Caki2 (cell line): ENCODE results near the gene TMIE. TPM values are rescaled to one million over a fixed set of nuclear protein-coding genes. Genes with fewer than 3 reads are reported as not detected.
"Not testable (repeated sequence)": the region's sequence is repeated elsewhere in the genome, so short reads cannot be mapped to it uniquely, and the experiment has no call there.

Experiments
- DNase-seq: peaks from one replicate; pipeline ENCODE4 v3.0.0-alpha.2; 2015; ENCODE audit warnings: low read depth
- in situ Hi-C: cut with HindIII; loops from 2 replicates; pipeline ENCODE4 v1.10.0; 2016; ENCODE audit warnings: low sequenced_read_pairs, low pct_unique_long_range_greater_than_20kb, mixed read lengths
- total RNA-seq: library from RNA; depleted of rRNA; stranded (reverse); fragments of >200 nt; shearing (Covaris generic); gene quantifications from 2 replicates; pipeline ENCODE4 v1.2.3, GENCODE V29; 2014; ENCODE audit warnings: low replicate concordance; rRNA removed

Gene TMIE
- total RNA-seq, 1 experiment from 2014 or later: not detected

DNA sequence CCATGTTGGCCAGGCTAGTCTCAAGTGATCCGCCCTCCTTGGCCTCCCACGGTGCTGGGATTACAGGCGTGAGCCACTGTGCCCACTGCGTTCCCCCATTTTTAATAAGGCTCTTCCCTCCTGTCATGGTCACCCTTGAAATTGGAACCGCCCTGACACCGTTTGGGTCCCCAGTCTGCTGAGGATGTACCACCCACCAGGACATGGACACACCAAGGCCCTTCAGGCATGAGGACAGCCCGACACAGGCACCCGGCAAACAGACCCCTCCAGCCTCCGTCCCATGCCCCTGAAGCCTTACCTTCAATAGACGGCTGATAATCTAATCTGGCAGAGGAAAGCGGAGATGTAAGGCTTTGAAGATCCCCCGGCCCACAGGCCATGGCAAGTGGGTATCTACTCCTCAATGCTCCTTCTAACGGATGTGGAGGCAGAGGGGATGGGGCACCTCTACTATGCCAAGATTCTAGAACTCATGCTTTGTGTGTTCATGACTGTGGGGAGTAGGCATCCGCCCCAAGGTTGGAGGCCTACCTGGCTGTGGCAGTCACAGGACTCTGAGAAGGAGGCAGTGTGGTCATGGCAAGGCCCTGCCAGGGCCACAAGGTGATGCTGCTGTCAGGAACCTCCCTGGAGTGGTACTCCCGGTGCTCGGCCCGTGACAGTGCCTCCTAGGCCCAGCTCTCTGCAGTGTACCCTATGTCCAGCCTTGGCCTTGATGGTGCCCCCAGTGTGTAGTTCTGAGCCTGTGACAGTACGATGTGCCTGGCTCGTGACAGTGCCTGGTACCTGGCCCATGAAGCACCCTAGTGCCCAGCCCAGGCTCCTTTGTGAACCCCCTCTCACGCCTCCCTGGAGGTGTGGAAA is 35.0 kb downstream of the TMIE start:
- in situ Hi-C loops: no loop called here

DNA sequence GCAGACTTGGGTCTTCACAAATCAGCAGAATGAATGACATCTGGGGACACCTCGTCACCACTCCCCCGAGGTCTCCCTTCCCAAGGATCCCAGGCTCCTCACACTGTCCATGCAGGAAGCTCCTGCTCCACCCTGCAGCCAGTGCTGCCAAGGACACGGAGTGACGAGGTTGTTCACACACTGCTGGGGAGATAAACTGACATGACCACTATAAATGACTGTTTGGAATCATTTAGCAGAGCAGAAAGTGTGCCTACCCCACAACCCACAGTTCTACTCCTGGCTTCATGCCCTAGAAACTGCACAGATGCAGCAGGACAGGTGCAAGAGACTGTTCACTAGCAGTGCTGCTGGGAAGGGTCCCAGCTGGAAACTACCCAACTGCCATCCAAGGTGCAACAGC is 36.1 kb downstream of the TMIE start:
- in situ Hi-C loops: no loop called here
- no peak for DNase-seq

More for the DNA sequence above, 35.0 kb downstream of the TMIE start:
- DNase-seq: no peak

DNA sequence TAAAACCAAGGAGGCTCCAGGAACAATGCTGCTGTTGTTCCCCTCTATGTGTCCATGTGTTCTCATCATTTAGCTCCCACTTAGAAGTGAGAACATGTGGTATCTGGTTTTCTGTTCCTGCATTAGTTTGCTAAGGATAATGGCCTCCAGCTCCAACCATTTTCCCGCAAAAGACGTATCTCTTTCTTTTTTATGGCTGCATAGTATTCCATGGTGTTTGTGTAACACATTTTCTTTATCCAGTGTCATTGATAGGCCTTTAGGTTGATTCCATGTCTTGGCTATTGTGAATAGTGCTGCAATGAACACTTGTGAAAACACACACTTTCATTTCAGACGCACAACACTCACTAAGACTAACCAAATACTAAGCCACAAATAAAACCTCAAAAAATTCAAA is 38.4 kb downstream of the TMIE start:
- DNase-seq, in situ Hi-C loops: not testable (repeated sequence)

DNA sequence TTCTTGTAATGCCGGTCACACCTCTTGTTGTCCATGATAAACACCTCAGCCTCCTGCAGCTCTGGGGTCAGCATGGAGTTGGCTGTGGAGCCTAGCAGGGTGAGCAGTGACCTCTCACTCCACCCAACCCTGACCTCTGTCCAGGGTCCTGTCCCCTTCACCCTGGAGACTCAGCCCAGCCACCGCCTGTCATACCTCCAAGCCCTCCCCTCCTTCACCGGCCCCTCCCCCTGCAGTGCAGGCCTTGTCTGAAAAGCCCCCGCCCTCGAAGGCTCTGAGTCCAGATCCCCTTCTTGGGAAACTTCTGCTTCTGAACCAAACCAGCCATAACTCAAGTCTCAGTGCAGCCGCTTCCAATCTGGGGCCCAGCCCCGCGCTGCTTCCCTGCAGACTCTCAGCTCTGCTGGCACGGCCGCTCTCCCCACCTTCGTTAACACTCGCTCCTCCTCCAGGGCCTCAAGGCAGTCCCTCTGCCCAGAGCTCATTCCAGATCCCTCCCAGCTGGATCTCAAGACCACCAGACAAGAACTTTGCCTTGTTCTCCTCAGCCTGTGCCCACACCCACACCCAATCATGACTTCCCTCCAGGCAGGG is 41.9 kb downstream of the TMIE start:
- DNase-seq: no peak
- in situ Hi-C loops: no loop called here

DNA sequence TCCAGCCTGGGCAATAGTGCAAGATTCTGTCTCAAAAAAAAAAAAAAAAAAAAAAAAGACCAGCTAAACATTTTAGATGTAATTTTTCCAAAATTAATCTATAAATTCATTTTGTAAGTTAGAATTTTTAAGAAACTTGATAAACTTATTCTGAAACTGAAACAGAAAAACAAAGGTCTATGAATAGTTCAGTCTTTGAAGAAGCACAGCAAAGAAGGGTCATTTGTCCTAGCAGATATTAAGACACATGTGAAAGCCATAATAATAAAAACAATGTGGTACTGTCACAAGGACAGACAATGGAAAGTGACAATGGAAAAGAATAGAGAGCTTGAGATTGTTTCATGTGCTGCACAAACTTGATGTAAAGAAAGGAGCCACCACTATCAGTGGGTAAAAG is 45.5 kb downstream of the TMIE start:
- in situ Hi-C loops: no loop called here
- DNase-seq: no peak

DNA sequence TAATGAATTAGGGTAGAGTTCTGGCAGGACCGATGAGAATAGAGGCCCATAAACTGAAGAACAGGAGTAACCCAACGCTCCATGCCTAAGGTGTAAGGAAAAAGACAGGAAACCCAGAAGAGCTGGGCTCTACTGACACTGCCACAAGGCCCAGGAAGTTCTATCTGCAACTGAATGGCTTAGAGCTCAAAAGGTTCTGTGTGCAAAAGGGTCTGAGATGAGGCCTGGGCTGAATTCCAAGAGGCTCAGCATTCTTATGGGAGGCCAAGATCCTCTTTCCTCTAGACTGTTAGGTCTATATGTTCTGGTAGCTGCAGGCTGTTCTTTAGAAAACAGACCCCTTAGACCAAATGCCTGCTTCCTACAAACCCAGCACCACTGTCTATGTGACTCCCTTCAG is 47.0 kb downstream of the TMIE start:
- in situ Hi-C loops: no loop called here
- DNase-seq: no peak

DNA sequence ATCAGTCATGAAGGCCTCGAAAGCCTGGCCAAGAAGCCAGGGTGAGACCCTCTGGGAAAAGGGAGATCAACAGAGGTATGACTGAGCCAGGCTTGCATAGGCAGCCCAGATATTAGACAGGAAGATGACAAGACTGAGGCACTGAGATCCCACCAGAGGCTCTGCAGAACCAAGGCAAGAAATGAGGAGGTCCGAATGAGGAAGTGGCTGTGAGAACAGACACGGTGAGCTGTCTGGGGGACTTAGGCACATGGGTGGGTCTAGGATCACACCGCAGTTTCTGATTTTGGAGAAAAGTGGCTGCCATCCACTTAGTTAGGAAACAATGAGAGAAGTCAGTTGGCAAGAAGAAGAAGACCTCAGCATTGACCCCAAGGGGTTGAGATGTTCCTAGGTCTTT is 47.9 kb downstream of the TMIE start:
- no peak for DNase-seq
- in situ Hi-C loops: no loop called here

DNA sequence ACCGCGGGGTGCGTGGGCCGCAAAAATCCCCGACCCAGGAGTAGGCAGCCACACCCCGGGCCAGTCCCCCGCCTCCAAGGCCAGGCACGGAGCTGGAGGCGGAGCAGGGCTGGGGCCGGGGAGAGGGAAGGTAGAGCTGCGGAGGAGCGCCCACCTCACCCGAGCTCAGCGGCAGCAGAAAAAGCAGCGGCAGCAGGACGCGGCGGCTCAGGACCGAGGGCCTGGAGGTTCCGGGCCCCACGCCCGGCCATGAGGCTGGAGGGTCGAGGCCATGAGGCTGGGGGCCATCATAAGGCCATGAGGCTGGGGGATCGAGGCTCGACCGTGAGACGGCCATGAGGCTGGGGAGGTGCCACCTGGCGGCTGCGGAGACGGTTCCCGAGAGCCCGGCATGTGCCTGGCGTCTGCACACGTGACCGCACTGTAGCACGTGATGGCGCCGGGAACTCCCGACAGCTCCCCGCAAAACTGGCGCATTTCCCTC is 49.4 kb downstream of the TMIE start:
- in situ Hi-C loops: no loop called here
- DNase-seq: no peak

DNA sequence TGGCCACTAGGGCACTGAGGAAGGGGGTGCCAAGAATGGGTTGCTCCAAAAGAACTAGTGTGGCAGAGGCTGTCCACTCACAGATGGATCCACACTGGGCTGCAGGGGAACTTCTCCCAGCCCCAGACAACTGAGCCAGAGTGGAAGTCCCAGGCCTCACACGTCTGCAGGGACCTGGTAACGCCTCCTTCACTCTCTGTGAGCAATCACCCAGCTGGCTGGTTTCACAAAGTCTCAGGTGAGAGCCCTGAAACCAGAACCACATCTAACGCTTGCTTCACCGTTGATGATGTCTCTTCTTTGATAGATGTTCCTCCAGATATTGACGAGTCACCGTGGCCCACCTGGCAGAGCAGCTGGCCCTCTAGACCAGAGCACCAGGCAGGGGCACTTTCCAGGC is 51.9 kb downstream of the TMIE start:
- in situ Hi-C loops, DNase-seq: not testable (repeated sequence)

DNA sequence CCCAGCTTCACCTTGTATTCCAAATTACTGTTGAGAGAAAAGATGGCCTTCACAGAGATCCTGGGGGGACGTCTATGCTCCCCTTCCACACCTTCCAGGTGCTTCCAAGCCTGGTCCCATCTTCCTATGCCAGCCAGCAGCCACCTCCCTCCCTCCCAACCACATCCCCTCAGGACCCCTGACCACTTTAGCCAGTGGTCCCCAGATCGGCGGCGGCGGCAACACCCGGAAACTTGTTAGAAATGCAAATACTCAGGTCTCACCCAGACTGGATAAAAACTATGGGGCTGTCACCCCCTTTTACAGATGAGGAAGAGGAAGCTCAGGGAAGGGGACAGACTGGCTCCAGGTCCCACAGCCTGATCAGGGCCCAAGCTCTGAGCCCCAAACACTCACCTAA is 54.5 kb downstream of the TMIE start:
- in situ Hi-C loops: no loop called here

DNA sequence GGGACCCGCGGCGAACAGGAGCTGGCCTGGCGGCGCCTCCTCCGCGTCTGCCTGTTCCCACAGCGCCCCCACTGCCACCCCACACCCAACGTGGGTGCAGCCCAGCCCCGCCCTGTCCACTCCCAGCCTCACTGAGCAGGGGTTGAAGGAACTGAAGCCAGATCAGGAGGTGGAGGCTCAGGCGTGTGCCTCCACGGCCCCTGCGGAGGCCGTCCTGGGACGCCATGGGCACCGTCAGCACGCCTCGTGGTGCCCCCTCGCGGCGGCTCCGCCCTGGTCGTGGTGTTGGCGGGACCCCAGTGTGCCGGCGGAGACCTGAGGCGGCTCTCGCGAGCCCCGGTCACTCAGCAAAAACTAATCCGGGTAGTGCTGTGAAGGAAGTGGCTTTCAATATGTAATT is 55.5 kb downstream of the TMIE start:
- in situ Hi-C loops: no loop called here

More for the DNA sequence above, 54.5 kb downstream of the TMIE start:
- no peak for DNase-seq

DNA sequence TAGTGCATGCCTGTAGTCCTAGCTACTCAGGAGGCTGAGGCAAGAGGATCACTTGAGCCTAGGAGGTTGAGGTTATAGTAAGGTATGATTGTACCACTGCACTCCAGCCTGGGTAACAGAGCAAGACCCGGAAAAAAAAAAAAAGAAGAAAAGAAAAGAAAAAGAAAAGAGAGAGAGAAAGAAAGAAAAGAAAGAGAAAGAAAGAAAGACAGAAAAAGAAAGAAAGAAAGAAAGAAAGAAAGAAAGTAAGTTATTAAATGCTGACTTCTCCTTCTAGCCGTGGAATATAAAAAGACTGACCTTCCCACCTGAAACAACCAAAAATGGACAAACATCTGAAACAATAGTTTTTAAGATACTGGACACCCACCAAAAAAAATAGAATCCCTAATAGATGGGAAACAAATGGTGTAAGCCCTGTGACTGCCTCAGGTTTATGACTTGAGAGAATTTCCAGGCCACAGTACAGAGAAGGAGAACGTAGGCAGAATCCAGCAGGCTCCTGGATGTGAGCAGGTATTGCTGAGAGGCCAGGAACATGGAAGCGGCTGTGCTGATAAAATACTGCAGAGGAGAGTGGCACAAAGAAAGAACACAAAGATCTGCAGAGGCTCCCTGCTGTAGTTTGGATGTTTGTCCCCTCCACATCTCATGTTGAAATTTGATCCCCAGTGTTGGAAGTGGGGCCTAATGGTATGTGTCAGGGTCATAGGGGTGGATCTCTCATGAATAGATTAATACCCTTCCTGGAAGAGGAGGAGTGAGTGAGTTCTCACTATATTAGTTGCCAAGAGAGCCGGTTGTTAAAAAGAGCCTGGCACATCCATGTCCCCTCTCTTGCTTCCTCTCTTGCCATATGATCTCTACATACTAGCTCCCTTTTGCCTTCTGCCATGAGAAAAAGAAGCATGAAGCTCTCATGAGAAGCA is 58.3 kb downstream of the TMIE start:
- in situ Hi-C loops: no loop called here
- DNase-seq: no peak

More for the DNA sequence above, 55.5 kb downstream of the TMIE start:
- no peak for DNase-seq

Other genes starting within 250 kb of the TMIE start
- gene LTF, start 236.5 kb upstream of the TMIE start, total RNA-seq: not detected in 2 replicates
- gene RTP3, start 203.4 kb upstream of the TMIE start, total RNA-seq: not detected in 2 replicates
- not detected in 2 replicates for gene LRRC2, start 135.1 kb upstream of the TMIE start, total RNA-seq
- not detected in 2 replicates for gene FAM240A, start 88.9 kb upstream of the TMIE start, total RNA-seq
- 2.1 and 3.9 TPM in 2 replicates for gene ALS2CL, start 7.7 kb upstream of the TMIE start, total RNA-seq
- gene PRSS50, start 16.5 kb downstream of the TMIE start, total RNA-seq: not detected in 2 replicates
- not detected in 2 replicates for gene MYL3, start 162.1 kb downstream of the TMIE start, total RNA-seq
- gene PTH1R, start 176.3 kb downstream of the TMIE start, total RNA-seq: 3.1 and 3.3 TPM in 2 replicates